ENCODE results near the gene ZSCAN5B. TPM values are rescaled to one million over a fixed set of nuclear protein-coding genes. Genes with fewer than 3 reads are reported as not detected.

Gene ZSCAN5B
- total RNA-seq, 1 experiment from 2014 or later = not detected

GRCh38 chr19:56170261-56170660 lies 27.3 kb downstream of the ZSCAN5B start:
- intact Hi-C loops (cut with micrococcal nuclease; ENCODE audit: unreplicated experiment) = loop anchor here (2.0 kb wide), 1 partner anchor 93 kb away; no protein-coding TSS in a partner anchor
- no peak overlapping the region for H3K27ac ChIP-seq (ENCODE audit: low read length)
- no peaks in the 10 kb centered on the region for H3K27me3 ChIP-seq (ENCODE audit: control insufficient read depth, insufficient read depth, low read length)
- ChIA-PET POLR2A (no interaction called here), CTCF (interaction anchor here (0.6 kb wide), 1 partner anchor 62 kb away, joined by 3 read pairs; no protein-coding TSS in a partner anchor)
- H3K36me3 ChIP-seq (ENCODE audit: control insufficient read depth, insufficient read depth, low read length) = no peaks in the 10 kb centered on the region
- no peaks in the 10 kb centered on the region for H3K9me3 ChIP-seq (ENCODE audit: control insufficient read depth, insufficient read depth, low read depth, low read length)
- ATAC-seq (no peak), DNase-seq (ENCODE audit: low read depth, low spot score) (peak; percentile 39)
- in situ Hi-C loops (cut with HindIII; ENCODE audit: low pct_unique_long_range_greater_than_20kb, low sequenced_read_pairs) = no loop called here
- H3K4me3 ChIP-seq (ENCODE audit: low read depth in 2 of 2, low read length in 2 of 2) = no peak overlapping the region
- no TSS peak for BruUV-seq (replicated peaks)
- TF ChIP-seq TCF7L2 (IDR thresholded peaks at IDR 0.05; ENCODE audit: low read depth, low read length) (no peak), POLR2AphosphoS5 (IDR thresholded peaks at IDR 0.05; ENCODE audit: low read depth, low read length) (no peak), REST (IDR thresholded peaks at IDR 0.05; ENCODE audit: insufficient read depth in 1 of 2, low read depth in 2 of 2, low read length in 1 of 2) (no peak), CTCF (IDR thresholded peaks at IDR 0.05) (no peak), SIN3A (IDR thresholded peaks at IDR 0.05; ENCODE audit: borderline replicate concordance, insufficient read depth, low read depth, low read length) (no peak)
- no peaks in the 10 kb centered on the region for H3K4me1 ChIP-seq (ENCODE audit: control insufficient read depth, insufficient read depth, low read length)

- DNase-seq (ENCODE audit: low read depth, low spot score) (no peak), ATAC-seq (no peak)
- TF ChIP-seq SIN3A (IDR thresholded peaks at IDR 0.05; ENCODE audit: borderline replicate concordance, insufficient read depth, low read depth, low read length) = no peak
- TF ChIP-seq REST (IDR thresholded peaks at IDR 0.05; ENCODE audit: insufficient read depth in 1 of 2, low read depth in 2 of 2, low read length in 1 of 2) = peak; percentile 86 to 91
- ChIA-PET POLR2A (no interaction called here), CTCF (no interaction called here)
- no peaks in the 10 kb centered on the region for H3K9me3 ChIP-seq (ENCODE audit: control insufficient read depth, insufficient read depth, low read depth, low read length)
- H3K4me1 ChIP-seq (ENCODE audit: control insufficient read depth, insufficient read depth, low read length) = no peaks in the 10 kb centered on the region
- in situ Hi-C loops (cut with HindIII; ENCODE audit: low pct_unique_long_range_greater_than_20kb, low sequenced_read_pairs) = no loop called here
- intact Hi-C loops (cut with micrococcal nuclease; ENCODE audit: unreplicated experiment) = no loop called here
- H3K27ac ChIP-seq (ENCODE audit: low read length) = no peak overlapping the region
- H3K27me3 ChIP-seq (ENCODE audit: control insufficient read depth, insufficient read depth, low read length) = no peaks in the 10 kb centered on the region
- H3K4me3 ChIP-seq (ENCODE audit: low read depth in 2 of 2, low read length in 2 of 2) = no peak overlapping the region
- no peaks in the 10 kb centered on the region for H3K36me3 ChIP-seq (ENCODE audit: control insufficient read depth, insufficient read depth, low read length)
- no TSS peak for BruUV-seq (replicated peaks)
These were observed 30.5 kb downstream of the ZSCAN5B start for GRCh38 chr19:56167064-56167578.
